Esophagus squamous epithelium (tissue), 5 donors: ENCODE data around the gene CCDC174. TPM values are rescaled to one million over a fixed set of nuclear protein-coding genes. Genes with fewer than 3 reads are reported as not detected.

Experiments
- DNase-seq: peaks from one replicate; lab custom pipeline; 2025; lab: John Stamatoyannopoulos, UW
- H3K27ac ChIP-seq, 4 donors: fragments of 200-600 bp; sonication (generic); one replicate each; pipeline ENCODE4 v1.5.1; 2016 to 2019; ENCODE audit warnings: mild to moderate bottlenecking in 1 of 4
- H3K27me3 ChIP-seq, 4 donors: fragments of 200-600 bp; sonication (generic); 1 replicate in 3 of 4; 2 replicates in 1 of 4; pipeline versions ENCODE4 v1.5.1 to v1.6.0; 2017 to 2021; ENCODE audit warnings: antibody characterized with exemption in 1 of 4
- H3K36me3 ChIP-seq, 3 donors: fragments of 200-600 bp; sonication (generic); one replicate each; pipeline ENCODE4 v1.5.1; 2016 to 2019
- H3K4me1 ChIP-seq, 3 donors: fragments of 200-600 bp; sonication (generic); one replicate each; pipeline ENCODE4 v1.5.1; 2017 to 2019
- H3K4me3 ChIP-seq, 4 donors: fragments of 200-600 bp; sonication (generic); 1 replicate in 3 of 4; 2 replicates in 1 of 4; pipeline ENCODE4 v1.5.1; 2016 to 2019; ENCODE audit warnings: mild to moderate bottlenecking in 2 of 4, moderate library complexity in 1 of 4
- H3K9me3 ChIP-seq, 3 donors: fragments of 200-600 bp; sonication (generic); one replicate each; pipeline ENCODE4 v1.5.1; 2016 to 2019
- CTCF ChIP-seq, 6 experiments: fragments of 450-650 bp in 4 of 6; fragments of 200-600 bp in 2 of 6; sonication (generic) in 2 of 6; IDR thresholded peaks; one replicate each; pipeline ENCODE4 v1.5.1; 2016 to 2019; ENCODE audit warnings: antibody characterized with exemption in 6 of 6, mild to moderate bottlenecking in 4 of 6, moderate library complexity in 4 of 6
- POLR2A ChIP-seq, 4 donors: fragments of 450-650 bp; IDR thresholded peaks; one replicate each; pipeline ENCODE4 v1.6.1; 2017; ENCODE audit warnings: antibody characterized with exemption in 4 of 4, mild to moderate bottlenecking in 4 of 4, moderate library complexity in 3 of 4
- WGBS, 2 donors: methylation state at CpG; one replicate each; pipeline ENCODE4 v1.1.5; 2018; 5-methylcytosine and 5-hydroxymethylcytosine counted together
- intact Hi-C: fragments of 100-400 bp; cut with DNase I; formaldehyde crosslinking; loops from one replicate; pipeline ENCODE4 v1.15.0; 2022
- total RNA-seq, 4 donors: library from RNA; depleted of rRNA; stranded (reverse); fragments of >200 nt; gene quantifications; one replicate each; pipeline ENCODE4 v1.1.0, GENCODE V29; 2016
- donor health status: DM: yes; HTN: yes; CAD: no.

Gene CCDC174
- total RNA-seq, 4 donors from 2014 or later: 9.5 to 17.2 (median 12.1) TPM

GRCh38 chr3:14619605-14620004 lies 32.0 kb upstream of the CCDC174 start:
- intact Hi-C loops: no loop called here
- 20 to 50% methylated on average over 1 to 2 of the region's 2 CpGs for WGBS, 2 donors

GRCh38 chr3:14620512-14620911 lies 31.1 kb upstream of the CCDC174 start:
- DNase-seq: no peak
- no peak for TF ChIP-seq POLR2A (IDR thresholded peaks at IDR 0.05)
- no peak for TF ChIP-seq CTCF (IDR thresholded peaks at IDR 0.05)

More at GRCh38 chr3:14619605-14620004, 32.0 kb upstream of the CCDC174 start:
- Histone ChIP-seq H3K27ac (no peak overlapping the region), H3K4me1 (no peaks in the 10 kb centered on the region), H3K36me3 (no peaks in the 10 kb centered on the region), H3K9me3 (no peaks in the 10 kb centered on the region), H3K27me3 (peaks cover 0 to 38% (median 0%) of the 10 kb centered on the region in 4 donors), H3K4me3 (no peak overlapping the region)
- TF ChIP-seq POLR2A (IDR thresholded peaks at IDR 0.05): no peak
- TF ChIP-seq CTCF (IDR thresholded peaks at IDR 0.05): no peak
- DNase-seq: no peak

DNA sequence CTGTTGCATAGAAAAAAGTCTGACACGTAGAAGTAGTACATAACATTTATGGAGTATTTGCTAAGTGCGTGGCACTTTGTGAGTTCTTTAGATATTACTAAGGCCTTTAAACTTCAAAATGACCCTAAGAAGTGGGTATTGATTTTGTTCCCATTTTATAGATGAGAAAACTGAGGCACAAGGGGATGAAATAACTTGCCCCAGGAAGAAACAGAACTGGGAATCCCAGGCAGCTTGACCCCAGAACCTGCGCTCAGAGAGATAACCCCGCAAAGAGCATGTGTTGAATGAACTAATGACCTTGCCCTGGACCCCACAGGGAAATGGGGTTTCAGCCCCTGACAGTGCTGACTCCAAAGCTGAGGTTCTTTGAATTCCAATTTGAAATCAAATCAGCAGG lies 30.5 kb upstream of the CCDC174 start:
- Histone ChIP-seq H3K4me3 (no peak overlapping the region), H3K27ac (no peak overlapping the region), H3K27me3 (peaks cover 0 to 36% (median 0%) of the 10 kb centered on the region in 4 donors), H3K36me3 (no peaks in the 10 kb centered on the region), H3K9me3 (no peaks in the 10 kb centered on the region), H3K4me1 (no peaks in the 10 kb centered on the region)
- no peak for DNase-seq
- intact Hi-C loops: no loop called here
- 77 to 91% methylated on average over 3 to 4 of the region's 4 CpGs for WGBS, 2 donors
- TF ChIP-seq POLR2A (IDR thresholded peaks at IDR 0.05) (no peak), CTCF (IDR thresholded peaks at IDR 0.05) (no peak)

More at GRCh38 chr3:14620512-14620911, 31.1 kb upstream of the CCDC174 start:
- Histone ChIP-seq H3K9me3 (no peaks in the 10 kb centered on the region), H3K4me1 (no peaks in the 10 kb centered on the region), H3K36me3 (no peaks in the 10 kb centered on the region), H3K4me3 (no peak overlapping the region), H3K27me3 (peaks cover 0 to 38% (median 0%) of the 10 kb centered on the region in 4 donors), H3K27ac (no peak overlapping the region)
- WGBS, 2 donors: 35 to 53% methylated on average over 5 to 7 of the region's 7 CpGs
- intact Hi-C loops: no loop called here

DNA sequence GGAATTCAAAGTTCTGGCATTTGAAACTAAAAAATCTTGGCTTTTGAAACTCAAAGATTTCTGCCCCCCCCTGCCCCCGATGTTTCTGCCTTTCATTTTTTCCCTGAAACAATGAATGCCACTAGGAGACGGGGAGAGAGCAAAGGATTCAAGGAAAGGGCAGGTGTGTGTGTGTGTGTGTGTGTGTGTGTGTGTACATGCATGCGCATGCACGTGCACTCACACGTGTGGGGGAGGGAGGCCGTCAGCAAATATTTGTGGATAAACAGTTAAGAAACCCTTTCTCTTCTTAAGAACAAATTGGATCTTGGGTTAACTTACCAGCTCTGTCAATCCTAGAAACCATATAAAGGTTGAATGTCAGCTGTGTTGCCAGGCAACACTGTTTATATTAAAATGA lies 29.2 kb upstream of the CCDC174 start:
- Histone ChIP-seq H3K4me1 (no peaks in the 10 kb centered on the region), H3K27me3 (peaks cover 0 to 33% (median 0%) of the 10 kb centered on the region in 4 donors), H3K4me3 (no peak overlapping the region), H3K36me3 (no peaks in the 10 kb centered on the region), H3K9me3 (no peaks in the 10 kb centered on the region), H3K27ac (no peak overlapping the region)
- 53 to 63% methylated on average over 2 to 6 of the region's 6 CpGs for WGBS, 2 donors
- intact Hi-C loops: no loop called here
- TF ChIP-seq CTCF (IDR thresholded peaks at IDR 0.05): no peak
- no peak for TF ChIP-seq POLR2A (IDR thresholded peaks at IDR 0.05)
- DNase-seq: no peak

- Histone ChIP-seq H3K27ac (no peak overlapping the region), H3K36me3 (no peaks in the 10 kb centered on the region), H3K4me1 (no peaks in the 10 kb centered on the region), H3K27me3 (peaks cover 0 to 37% (median 0%) of the 10 kb centered on the region in 4 donors), H3K9me3 (peaks cover 0 to 3% (median 0%) of the 10 kb centered on the region in 3 donors), H3K4me3 (no peak overlapping the region)
- 31 to 43% methylated on average over 4 of the region's 4 CpGs for WGBS, 2 donors
- no peak for DNase-seq
- TF ChIP-seq POLR2A (IDR thresholded peaks at IDR 0.05) (no peak), CTCF (IDR thresholded peaks at IDR 0.05) (no peak)
- intact Hi-C loops: no loop called here
Measured at GRCh38 chr3:14623569-14624051, 28.0 kb upstream of the CCDC174 start.
